GM18868 (cell line): Measurements from ENCODE around the gene ALKBH2.
"Not testable (repeated sequence)": the region's sequence is repeated elsewhere in the genome, so short reads cannot be mapped to it uniquely, and the experiment has no call there.

Experiments
- ATAC-seq: cut with Tn5 transposase; IDR thresholded peaks from one replicate; pipeline ENCODE4 v1.9.1; 2021; ENCODE audit warnings: mild to moderate bottlenecking, moderate library complexity; ENCODE audit not compliant: unreplicated experiment

ALKBH2 gene

GRCh38 chr12:109069307-109070271 is 23.7 kb downstream of the ALKBH2 start:
- no peak for ATAC-seq

DNA sequence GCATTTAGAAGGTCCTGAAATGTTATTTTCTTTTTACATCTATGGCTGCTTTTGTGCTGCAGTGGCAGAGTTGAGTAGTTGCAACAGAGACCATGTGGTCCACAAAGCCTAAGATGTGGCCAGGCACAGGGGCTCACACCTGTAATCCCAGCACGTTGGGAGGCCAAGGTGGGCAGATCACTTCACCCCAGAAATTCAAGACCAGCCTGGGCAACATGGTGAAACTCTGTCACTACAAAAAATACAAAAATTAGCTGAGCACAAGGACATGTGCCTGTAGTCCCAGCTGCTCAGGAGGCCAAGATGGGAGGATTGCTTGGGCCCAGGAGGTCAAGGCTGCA is 27.4 kb downstream of the ALKBH2 start:
- no peak for ATAC-seq

GRCh38 chr12:109065154-109065852 is 28.0 kb downstream of the ALKBH2 start:
- ATAC-seq = no peak

GRCh38 chr12:109064143-109064542 is 29.1 kb downstream of the ALKBH2 start:
- ATAC-seq = no peak

DNA sequence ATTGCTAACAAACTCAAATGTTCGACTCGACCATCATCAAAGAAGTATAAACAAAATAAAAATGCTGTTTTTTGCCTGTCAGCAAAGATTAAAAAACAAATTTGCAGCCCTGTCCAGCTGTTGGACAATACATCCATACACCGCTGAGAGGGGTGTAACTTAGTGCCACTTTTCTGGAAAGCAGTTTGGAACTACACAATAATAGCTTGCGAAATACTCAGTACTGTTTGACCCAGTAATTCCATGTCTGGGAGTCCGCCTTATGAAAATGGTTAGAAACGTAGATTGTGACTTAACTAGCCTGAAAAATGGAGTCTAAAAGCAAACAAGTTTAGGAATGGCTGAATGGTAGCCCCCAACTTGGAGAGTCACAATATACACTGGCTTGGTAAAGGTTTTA is 34.5 kb downstream of the ALKBH2 start:
- ATAC-seq = no peak

GRCh38 chr12:109057376-109057775 is 35.9 kb downstream of the ALKBH2 start:
- ATAC-seq = no peak

- no peak for ATAC-seq
These were observed 36.4 kb downstream of the ALKBH2 start for GRCh38 chr12:109056891-109057290.

GRCh38 chr12:109054520-109054919 is 38.8 kb downstream of the ALKBH2 start:
- no peak for ATAC-seq

- peak; percentile 3 for ATAC-seq
These were observed 39.2 kb downstream of the ALKBH2 start for GRCh38 chr12:109054124-109054513.

DNA sequence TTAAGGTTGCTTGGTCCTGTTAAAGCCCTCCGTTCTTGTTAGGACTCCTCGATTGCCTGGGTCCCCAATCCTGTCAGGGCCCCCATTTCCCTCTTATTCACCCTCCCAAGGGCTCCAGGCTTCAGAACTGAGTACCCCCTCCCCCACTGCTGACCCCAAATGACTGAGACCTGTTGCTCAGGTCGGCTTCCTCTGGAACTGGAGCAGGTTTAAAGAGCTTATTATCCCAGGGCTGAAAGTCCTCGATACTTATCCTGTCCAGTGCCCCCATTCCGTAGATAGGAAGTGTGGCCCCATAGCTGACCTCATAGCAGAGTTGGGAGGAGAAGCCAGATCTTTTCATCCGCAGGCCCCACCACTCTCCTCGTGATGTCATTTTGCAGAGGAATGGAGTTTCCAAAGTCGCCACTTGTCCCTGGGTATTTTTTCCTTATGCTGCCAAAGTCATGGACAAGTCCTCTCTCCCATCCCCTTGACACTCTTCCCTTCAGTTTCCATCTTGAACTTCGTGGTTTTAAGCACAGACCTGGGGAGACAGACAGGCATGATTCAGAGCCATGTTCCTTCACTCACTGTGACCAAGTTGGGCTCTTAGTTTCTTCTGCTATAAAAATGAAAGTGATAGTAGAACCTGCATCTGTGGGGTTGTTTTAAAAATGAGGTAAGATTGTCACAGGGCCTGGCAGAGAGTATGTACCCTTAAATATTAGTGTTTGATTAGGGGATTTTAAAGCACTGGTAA is 39.7 kb downstream of the ALKBH2 start:
- peak; percentile 59 for ATAC-seq

DNA sequence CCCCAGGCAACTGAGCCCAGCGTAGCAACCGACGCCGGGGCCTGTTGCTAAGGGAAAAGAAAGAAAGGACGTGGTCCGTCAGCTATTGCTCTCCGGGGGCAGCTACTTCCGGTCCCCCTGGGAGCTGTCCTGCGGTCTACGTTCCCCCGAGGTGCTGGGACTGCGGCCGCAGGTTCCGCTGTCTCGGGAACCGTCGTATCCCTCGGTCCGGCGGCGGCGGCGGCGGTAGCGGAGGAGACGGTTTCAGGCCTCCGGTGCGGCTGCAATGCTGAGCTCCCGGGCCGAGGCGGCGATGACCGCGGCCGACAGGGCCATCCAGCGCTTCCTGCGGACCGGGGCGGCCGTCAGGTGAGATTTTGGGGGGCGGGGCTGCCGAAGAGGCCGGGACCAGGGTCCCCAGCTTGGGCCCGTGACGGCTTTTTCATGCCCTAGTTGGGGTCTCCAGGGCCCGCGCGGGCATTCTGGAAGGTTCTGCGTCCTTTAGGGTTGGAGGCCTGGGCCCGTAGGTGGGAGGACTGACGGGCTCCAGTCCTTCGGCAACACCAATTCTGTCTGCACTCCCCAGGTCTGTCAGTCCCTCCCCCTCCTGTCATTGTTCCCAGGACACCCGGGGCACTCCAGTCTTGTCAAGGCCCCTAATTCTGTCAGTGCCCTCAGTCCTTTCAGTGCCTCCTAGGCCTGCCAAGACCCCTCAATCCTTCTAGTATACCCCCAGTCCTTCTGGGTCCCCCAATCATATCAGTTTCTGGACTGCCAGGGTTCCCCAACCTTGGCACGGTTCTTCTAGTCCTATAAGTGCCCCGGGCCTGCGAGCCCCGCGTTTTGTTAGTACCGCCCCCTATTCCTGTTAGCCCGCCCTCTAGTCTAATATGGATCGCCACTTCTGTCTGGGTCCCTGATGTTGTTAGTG is 40.6 kb downstream of the ALKBH2 start, which contains the start of gene USP30:
Gene USP30, plus strand, starts transcription at position 163 of the 910 bp plus-strand sequence. Its CDS starts 103 bp downstream, at position 266.
- peak; percentile 79 for ATAC-seq

GRCh38 chr12:109052097-109052413 is 41.2 kb downstream of the ALKBH2 start:
- ATAC-seq = no peak

- ATAC-seq = not testable (repeated sequence)
These were observed 43.5 kb downstream of the ALKBH2 start for GRCh38 chr12:109049794-109050193.

DNA sequence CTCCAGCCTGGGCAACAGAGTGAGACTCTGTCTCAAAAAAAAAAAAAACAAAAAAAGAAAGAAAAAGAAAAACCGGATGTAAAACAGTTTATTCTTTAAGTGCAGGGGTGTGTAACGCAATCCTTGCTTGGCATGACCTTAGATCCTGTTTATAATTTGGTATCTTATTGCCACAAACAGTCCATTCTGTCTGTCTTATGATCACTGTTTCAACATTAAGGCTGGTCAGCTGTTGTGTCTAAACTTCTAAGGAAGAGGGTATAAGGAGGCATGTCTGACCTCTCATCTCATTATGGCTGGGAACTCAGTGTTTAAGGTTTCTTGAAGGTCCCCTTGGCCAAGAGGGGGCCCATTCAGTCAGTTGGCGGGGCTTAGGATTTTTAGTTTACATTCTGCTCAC is 44.6 kb downstream of the ALKBH2 start:
- not testable (repeated sequence) for ATAC-seq

- ATAC-seq = no peak
These were observed 46.0 kb downstream of the ALKBH2 start for GRCh38 chr12:109047081-109047805.

- ATAC-seq = no peak
These were observed 49.0 kb downstream of the ALKBH2 start for GRCh38 chr12:109044241-109044640.
